ENCODE measurements around the gene ENTPD2.

ENTPD2 gene

DNA sequence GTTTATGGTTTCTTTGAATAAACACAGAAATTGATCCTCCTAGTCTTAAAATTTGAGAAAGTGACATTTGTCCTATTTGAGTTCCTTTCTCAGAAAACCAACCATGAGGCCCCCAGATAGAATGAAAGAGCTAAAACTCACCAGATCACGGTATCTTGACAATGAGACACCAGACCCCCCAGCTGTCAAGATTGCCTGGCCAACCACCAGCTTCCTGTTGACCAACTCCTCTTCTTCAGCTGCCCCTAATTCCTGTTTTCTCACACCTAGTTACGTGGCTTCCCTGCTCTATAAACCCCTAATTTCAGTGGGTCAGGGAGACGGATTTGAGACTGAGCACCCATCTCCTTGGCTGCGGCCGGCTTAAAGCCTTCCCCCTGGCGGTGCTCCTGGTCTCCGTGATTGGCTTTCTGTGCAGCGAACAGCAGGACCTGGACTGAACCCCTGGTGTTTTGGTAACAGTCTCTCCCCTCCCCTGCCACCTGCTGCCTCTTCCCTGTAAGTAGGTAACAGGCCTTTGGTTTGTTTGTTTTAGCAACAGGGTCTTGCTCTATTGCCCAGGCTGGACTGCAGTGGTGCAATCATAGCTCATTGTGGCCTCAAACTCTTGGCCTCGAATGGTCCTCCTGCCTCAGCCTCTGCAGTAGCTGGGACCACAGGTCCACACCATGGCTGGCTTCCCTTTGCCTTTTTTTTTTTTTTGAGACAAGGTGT is 4.8 kb upstream of the ENTPD2 start:
- no peak for TF ChIP-seq CTCF (IDR thresholded peaks at IDR 0.05; ENCODE audit: control extremely low read depth, extremely low read depth, low read depth, missing control alignments)
- CTCF ChIA-PET: interaction anchor here (0.9 to 7.2 kb wide), 6 partner anchors 10 to 178 kb away, joined by 3 to 55 read pairs (median 6); partner anchors contain the start of genes NPDC1 and SAPCD2
- DNase-seq (ENCODE audit: extremely low spot score): no peak
- POLR2A ChIA-PET: interaction anchor here (0.6 kb wide), 1 partner anchor 48 kb away, joined by 4 read pairs; no protein-coding TSS in a partner anchor

- no peak for TF ChIP-seq CTCF (IDR thresholded peaks at IDR 0.05; ENCODE audit: control extremely low read depth, extremely low read depth, low read depth, missing control alignments)
- DNase-seq (ENCODE audit: extremely low spot score): no peak
- ChIA-PET CTCF (interaction anchor here (0.8 to 7.2 kb wide), 2 partner anchors 11 kb away, joined by 3 to 55 read pairs; partner anchors contain the start of gene SAPCD2), POLR2A (no interaction called here)
Measured at GRCh38 chr9:137057545-137057944, 3.7 kb upstream of the ENTPD2 start.

GRCh38 chr9:137056739-137057415 is 3.0 kb upstream of the ENTPD2 start:
- CTCF ChIA-PET: interaction anchor here (0.8 to 7.2 kb wide), 6 partner anchors 7 to 28 kb away, joined by 3 to 55 read pairs (median 14); partner anchors contain the start of genes NPDC1 and SAPCD2
- no peak for TF ChIP-seq CTCF (IDR thresholded peaks at IDR 0.05; ENCODE audit: control extremely low read depth, extremely low read depth, low read depth, missing control alignments)
- DNase-seq (ENCODE audit: extremely low spot score): no peak
- POLR2A ChIA-PET: no interaction called here

DNA sequence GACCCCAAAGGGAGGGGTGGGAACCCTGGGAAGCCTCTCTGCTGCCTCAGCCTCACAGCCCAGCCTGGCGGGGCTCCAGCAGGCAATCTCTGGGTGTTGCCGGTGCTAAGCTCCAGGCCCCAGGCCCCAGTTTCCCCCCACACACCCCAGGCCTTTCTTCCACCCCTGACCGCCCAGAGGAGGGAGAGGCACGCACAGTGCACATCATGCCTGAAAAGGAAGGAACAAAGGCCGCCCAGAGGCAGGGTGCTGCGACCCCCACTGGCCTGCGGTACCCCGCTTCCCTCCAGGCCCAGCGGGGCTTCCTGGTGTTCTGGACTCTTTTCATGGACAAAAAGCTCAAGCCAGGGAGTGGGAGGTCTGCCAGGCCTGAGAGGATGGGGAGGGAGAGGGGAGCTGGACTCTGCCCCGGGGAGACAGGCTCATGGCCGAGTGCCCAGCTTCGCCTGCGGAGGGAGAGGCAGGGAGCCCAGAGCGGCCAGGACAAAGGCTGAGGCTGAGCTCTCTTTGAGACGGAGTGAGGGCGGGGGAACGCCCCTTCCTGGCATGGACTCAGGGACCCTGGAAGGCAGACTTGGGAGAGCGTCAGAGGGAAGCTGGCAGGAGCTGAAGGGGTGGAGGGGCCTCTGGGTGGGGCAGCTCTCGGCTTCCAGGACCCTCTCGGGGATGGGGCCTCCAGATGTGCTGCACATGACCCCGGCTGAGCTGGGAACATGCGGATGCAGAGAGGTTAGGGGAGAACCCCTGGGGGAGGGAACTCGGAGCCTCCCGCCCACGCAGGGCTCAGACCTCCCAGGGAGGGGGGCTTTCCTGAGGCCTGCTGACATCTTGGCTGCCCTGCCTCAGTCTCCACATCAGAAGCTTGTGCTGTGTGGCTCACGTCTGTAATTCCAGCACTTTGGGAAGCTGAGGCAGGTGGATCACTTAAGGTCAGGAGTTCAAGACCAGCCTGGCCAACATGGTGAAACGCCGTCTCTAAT is 1.8 kb upstream of the ENTPD2 start:
- CTCF ChIA-PET: interaction anchor here (1.0 to 7.2 kb wide), 7 partner anchors 8 to 107 kb away, joined by 3 to 55 read pairs (median 13); partner anchors contain the start of genes NPDC1 and SAPCD2
- DNase-seq (ENCODE audit: extremely low spot score): no peak
- POLR2A ChIA-PET: no interaction called here

DNA sequence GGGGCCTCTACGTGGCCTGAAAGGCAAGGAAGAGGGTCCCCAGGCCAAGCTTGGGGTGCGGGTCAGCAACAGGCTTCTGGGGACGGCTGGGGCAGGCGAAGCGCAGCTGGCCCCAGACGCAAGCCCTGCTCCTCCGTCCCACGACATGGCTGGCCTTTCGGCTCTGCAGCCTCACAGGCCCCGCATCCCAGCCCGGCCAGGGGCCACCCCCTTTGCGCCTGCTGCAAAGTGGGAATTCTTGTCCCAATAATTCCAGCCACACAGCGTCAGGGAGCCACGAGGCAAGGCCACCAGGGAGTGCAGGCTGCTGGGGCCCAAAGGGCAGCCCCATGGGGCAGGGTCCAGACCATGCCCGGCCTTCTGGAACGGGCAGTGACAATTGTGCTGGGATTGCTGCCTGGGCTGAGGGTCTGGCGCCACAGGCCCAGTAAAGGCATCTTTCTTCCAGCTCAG is 1.1 kb upstream of the ENTPD2 start:
- ChIA-PET POLR2A (no interaction called here), CTCF (interaction anchor here (1.1 to 7.2 kb wide), 6 partner anchors 8 to 26 kb away, joined by 3 to 55 read pairs (median 14); partner anchors contain the start of genes NPDC1 and SAPCD2)
- DNase-seq (ENCODE audit: extremely low spot score): no peak
- TF ChIP-seq CTCF (IDR thresholded peaks at IDR 0.05; ENCODE audit: control extremely low read depth, extremely low read depth, low read depth, missing control alignments): no peak

More for the DNA sequence above, 1.8 kb upstream of the ENTPD2 start:
- TF ChIP-seq CTCF (IDR thresholded peaks at IDR 0.05; ENCODE audit: control extremely low read depth, extremely low read depth, low read depth, missing control alignments): no peak

All from GM10248 (cell line).